SK-N-MC (cell line): ENCODE results near the gene NDUFA12.

Experiments
- EZH2 ChIP-seq: fragments of 200-600 bp; sonication (generic); IDR thresholded peaks from one replicate; pipeline ENCODE4 v1.6.1; 2017; ENCODE audit warnings: antibody characterized with exemption
- FOXP2 ChIP-seq: optimal IDR thresholded peaks from 2 replicates; pipeline ENCODE3; 2011; ENCODE audit warnings: mild to moderate bottlenecking, moderate library complexity; ENCODE audit not compliant: insufficient read depth; ENCODE audit errors: extremely low read length, control extremely low read depth
- POLR2AphosphoS5 ChIP-seq: IDR thresholded peaks from 2 replicates; pipeline ENCODE4 v1.6.1; 2012; ENCODE audit warnings: mild to moderate bottlenecking, low read depth, low read length, borderline replicate concordance

- TF ChIP-seq POLR2AphosphoS5 (no peak), EZH2 (no peak), FOXP2 (no peak)
Observed at GRCh38 chr12:94952325-94952724, 51.2 kb downstream of the NDUFA12 start.
